Calu3 (cell line): ENCODE data around the gene SLC13A1. TPM values are rescaled to one million over a fixed set of nuclear protein-coding genes. Genes with fewer than 3 reads are reported as not detected.

Source experiments
- BruUV-seq: library from RNA; stranded (reverse); fragments of 400-500 nt; replicated peaks from 2 replicates; lab custom pipeline; 2021; lab: Mats Ljungman, UMichigan
- CTCF ChIA-PET: fragments of 300-600 bp; sonication (Branson Sonifier 250); formaldehyde crosslinking; loops from one replicate; lab custom pipeline; 2022; ENCODE audit warnings: antibody characterized with exemption; lab: Charles Lee
- DNase-seq: peaks from one replicate; pipeline ENCODE4 v3.0.0; 2022
- H3K27ac Mint-ChIP-seq: one replicate; pipeline ENCODE4 v1.8.0; 2022; ENCODE audit warnings: mixed read lengths; ENCODE audit not compliant: unreplicated experiment
- H3K27me3 Mint-ChIP-seq: one replicate; pipeline ENCODE4 v1.8.0; 2022; ENCODE audit warnings: mixed read lengths; ENCODE audit not compliant: unreplicated experiment
- H3K36me3 Mint-ChIP-seq: one replicate; pipeline ENCODE4 v1.8.0; 2022; ENCODE audit warnings: mild to moderate bottlenecking, moderate library complexity, mixed read lengths; ENCODE audit not compliant: insufficient read depth, unreplicated experiment
- H3K4me1 Mint-ChIP-seq: one replicate; pipeline ENCODE4 v1.8.0; 2022; ENCODE audit warnings: mild to moderate bottlenecking, low read depth, mixed read lengths; ENCODE audit not compliant: unreplicated experiment
- H3K4me3 Mint-ChIP-seq: one replicate; pipeline ENCODE4 v1.8.0; 2022; ENCODE audit warnings: mild to moderate bottlenecking, low read depth, moderate library complexity, mixed read lengths; ENCODE audit not compliant: unreplicated experiment
- H3K9me3 Mint-ChIP-seq: one replicate; pipeline ENCODE4 v1.8.0; 2022; ENCODE audit warnings: low read depth, mixed read lengths; ENCODE audit not compliant: unreplicated experiment
- intact Hi-C: fragments of 100-400 bp; cut with micrococcal nuclease; formaldehyde crosslinking; loops from one replicate; pipeline ENCODE4 v1.10.0; 2022; ENCODE audit not compliant: unreplicated experiment
- total RNA-seq: library from RNA; stranded (reverse); gene quantifications from 2 replicates; pipeline ENCODE4 v1.2.3, GENCODE V29; 2022
- TF ChIP-seq, protein P1 (sequence below): fragments of 200-600 bp; IDR thresholded peaks from one replicate; pipeline ENCODE4 v1.8.0; 2022; ENCODE audit warnings: antibody characterized with exemption; ENCODE audit not compliant: unreplicated experiment

Gene SLC13A1
- total RNA-seq, 1 experiment from 2014 or later = not detected

DNA sequence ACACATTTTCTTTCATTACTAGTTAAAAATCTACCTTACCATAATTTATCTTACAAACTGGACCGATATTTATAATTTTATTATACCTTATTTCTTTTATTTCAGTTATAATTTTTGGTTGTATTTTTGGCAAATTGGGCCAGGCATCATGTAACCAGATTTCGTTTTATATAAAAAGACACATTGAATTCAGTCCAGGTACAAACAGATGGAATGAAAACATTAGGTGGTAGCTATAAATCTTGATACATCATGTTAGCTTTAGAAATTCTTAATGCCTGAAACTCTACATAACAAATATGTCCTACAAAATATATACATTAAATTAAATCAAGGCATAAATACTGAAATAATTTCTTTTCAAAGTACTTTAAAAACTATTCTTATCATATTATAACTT is 73.1 kb downstream of the SLC13A1 start:
- H3K9me3 Mint-ChIP-seq = no peaks in the 10 kb centered on the region
- CTCF ChIA-PET = interaction anchor here (0.6 kb wide), 1 partner anchor 718 kb away, joined by 6 read pairs; the partner anchor contains the start of gene HYAL4
- no peaks in the 10 kb centered on the region for H3K27me3 Mint-ChIP-seq
- no peak for DNase-seq
- intact Hi-C loops = no loop called here
- H3K36me3 Mint-ChIP-seq = no peaks in the 10 kb centered on the region
- H3K4me3 Mint-ChIP-seq = no peak overlapping the region
- H3K4me1 Mint-ChIP-seq = no peaks in the 10 kb centered on the region
- no peak overlapping the region for H3K27ac Mint-ChIP-seq
- no TSS peak for BruUV-seq
- TF ChIP-seq, protein P1, sequence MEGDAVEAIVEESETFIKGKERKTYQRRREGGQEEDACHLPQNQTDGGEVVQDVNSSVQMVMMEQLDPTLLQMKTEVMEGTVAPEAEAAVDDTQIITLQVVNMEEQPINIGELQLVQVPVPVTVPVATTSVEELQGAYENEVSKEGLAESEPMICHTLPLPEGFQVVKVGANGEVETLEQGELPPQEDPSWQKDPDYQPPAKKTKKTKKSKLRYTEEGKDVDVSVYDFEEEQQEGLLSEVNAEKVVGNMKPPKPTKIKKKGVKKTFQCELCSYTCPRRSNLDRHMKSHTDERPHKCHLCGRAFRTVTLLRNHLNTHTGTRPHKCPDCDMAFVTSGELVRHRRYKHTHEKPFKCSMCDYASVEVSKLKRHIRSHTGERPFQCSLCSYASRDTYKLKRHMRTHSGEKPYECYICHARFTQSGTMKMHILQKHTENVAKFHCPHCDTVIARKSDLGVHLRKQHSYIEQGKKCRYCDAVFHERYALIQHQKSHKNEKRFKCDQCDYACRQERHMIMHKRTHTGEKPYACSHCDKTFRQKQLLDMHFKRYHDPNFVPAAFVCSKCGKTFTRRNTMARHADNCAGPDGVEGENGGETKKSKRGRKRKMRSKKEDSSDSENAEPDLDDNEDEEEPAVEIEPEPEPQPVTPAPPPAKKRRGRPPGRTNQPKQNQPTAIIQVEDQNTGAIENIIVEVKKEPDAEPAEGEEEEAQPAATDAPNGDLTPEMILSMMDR = no peak

- Mint-ChIP-seq H3K4me1 (no peaks in the 10 kb centered on the region), H3K27ac (no peak overlapping the region), H3K36me3 (no peaks in the 10 kb centered on the region), H3K9me3 (no peaks in the 10 kb centered on the region), H3K4me3 (no peak overlapping the region), H3K27me3 (no peaks in the 10 kb centered on the region)
- DNase-seq = no peak
- BruUV-seq = no TSS peak
- TF ChIP-seq, protein P1 = no peak
- CTCF ChIA-PET = no interaction called here
- intact Hi-C loops = no loop called here
Measured at GRCh38 chr7:123126171-123126570, 73.6 kb downstream of the SLC13A1 start.

- Mint-ChIP-seq H3K27me3 (no peaks in the 10 kb centered on the region), H3K9me3 (no peaks in the 10 kb centered on the region), H3K27ac (no peak overlapping the region), H3K36me3 (no peaks in the 10 kb centered on the region), H3K4me1 (no peaks in the 10 kb centered on the region), H3K4me3 (no peak overlapping the region)
- BruUV-seq = no TSS peak
- intact Hi-C loops = no loop called here
- CTCF ChIA-PET = no interaction called here
- TF ChIP-seq, protein P1 = no peak
- DNase-seq = no peak
Measured at GRCh38 chr7:123125231-123125630, 74.5 kb downstream of the SLC13A1 start.

DNA sequence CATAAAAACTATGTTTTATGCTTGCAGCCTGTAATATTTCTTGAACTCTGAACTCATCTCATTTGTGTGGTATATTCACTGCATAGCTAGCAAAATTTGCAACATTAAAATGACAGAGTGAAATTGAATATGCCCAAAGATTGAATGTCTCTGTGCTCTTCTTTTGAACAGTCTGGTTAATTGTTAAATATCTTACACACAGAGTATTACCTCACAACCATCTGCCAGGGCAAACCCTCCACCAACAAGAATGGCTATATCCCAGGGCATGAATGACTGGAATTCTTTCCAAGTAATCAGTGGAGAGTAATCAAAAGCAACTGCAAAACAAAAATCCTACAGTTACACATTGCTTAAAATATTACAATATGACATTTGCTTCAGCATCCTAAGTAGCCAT is 76.9 kb downstream of the SLC13A1 start:
- Mint-ChIP-seq H3K4me1 (no peaks in the 10 kb centered on the region), H3K27ac (no peak overlapping the region), H3K36me3 (no peaks in the 10 kb centered on the region), H3K27me3 (no peaks in the 10 kb centered on the region), H3K9me3 (no peaks in the 10 kb centered on the region), H3K4me3 (no peak overlapping the region)
- CTCF ChIA-PET = no interaction called here
- BruUV-seq = no TSS peak
- no peak for DNase-seq
- TF ChIP-seq, protein P1 = no peak
- intact Hi-C loops = no loop called here
